ENCODE results near the gene WDFY4.

GRCh38 chr10:48999346-48999745, 314.7 kb downstream of the WDFY4 start:
- no peak for TF ChIP-seq CTCF (IDR thresholded peaks at IDR 0.05; ENCODE audit: insufficient read depth, low read depth, low read length)
- no peak for TF ChIP-seq EZH2 (IDR thresholded peaks at IDR 0.05; ENCODE audit: insufficient read depth, low read length)

All from astrocyte (in vitro differentiated cells and primary cell).